ENCODE results near the gene HADH.

HADH gene

GRCh38 chr4:108029016-108029720 lies 39.5 kb downstream of the HADH start:
- Mint-ChIP-seq H3K9me3 (no peaks in the 10 kb centered on the region), H3K4me1 (ENCODE audit: low read depth in 2 of 2) (peaks cover 8 to 12% of the 10 kb centered on the region in 2 donors), H3K36me3 (ENCODE audit: insufficient read depth) (peaks cover 6% of the 10 kb centered on the region), H3K27me3 (no peaks in the 10 kb centered on the region), H3K4me3 (no peak overlapping the region), H3K27ac (peak overlapping the region; percentile 38 to 45)
- ATAC-seq (replicated peaks) (no peak), DNase-seq (no peak)

GRCh38 chr4:108029731-108030130 lies 40.0 kb downstream of the HADH start:
- Mint-ChIP-seq H3K27ac (peak overlapping the region; percentile 38 to 90), H3K36me3 (ENCODE audit: insufficient read depth) (peaks cover 6% of the 10 kb centered on the region), H3K4me1 (ENCODE audit: low read depth in 2 of 2) (peaks cover 8 to 12% of the 10 kb centered on the region in 2 donors), H3K27me3 (no peaks in the 10 kb centered on the region), H3K4me3 (no peak overlapping the region), H3K9me3 (no peaks in the 10 kb centered on the region)
- DNase-seq (no peak), ATAC-seq (replicated peaks) (no peak)

DNA sequence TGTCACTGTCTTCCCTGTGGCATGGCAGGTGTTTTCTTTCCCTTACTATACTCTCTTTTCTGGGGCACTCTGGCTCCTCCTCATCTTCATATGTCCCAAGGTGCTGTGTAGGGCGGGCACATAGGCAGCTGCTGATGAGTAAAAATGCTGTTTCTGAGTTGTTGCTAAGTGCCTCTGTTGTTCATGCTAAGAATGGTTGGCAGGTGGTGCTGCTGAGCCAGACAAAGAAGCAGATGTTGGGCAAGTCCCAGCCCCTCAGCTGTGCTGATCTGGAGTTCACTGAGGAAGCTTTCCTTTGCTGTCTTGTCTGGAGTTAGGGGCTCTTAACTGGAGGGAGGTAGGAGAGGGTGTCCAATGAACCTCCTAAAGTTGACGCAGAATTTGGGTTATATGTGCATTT lies 40.6 kb downstream of the HADH start:
- Mint-ChIP-seq H3K36me3 (ENCODE audit: insufficient read depth) (peaks cover 6% of the 10 kb centered on the region), H3K4me1 (ENCODE audit: low read depth in 2 of 2) (peaks cover 8 to 12% of the 10 kb centered on the region in 2 donors), H3K9me3 (no peaks in the 10 kb centered on the region), H3K4me3 (no peak overlapping the region), H3K27me3 (no peaks in the 10 kb centered on the region), H3K27ac (peak overlapping the region; percentile 36 to 90)
- ATAC-seq (replicated peaks) (peak; percentile 73), DNase-seq (peak; percentile 12 to 26 (median 12))

- no peak for DNase-seq
- Mint-ChIP-seq H3K27ac (no peak overlapping the region), H3K4me1 (ENCODE audit: low read depth in 2 of 2) (peaks cover 8 to 12% of the 10 kb centered on the region in 2 donors), H3K4me3 (no peak overlapping the region), H3K9me3 (no peaks in the 10 kb centered on the region), H3K36me3 (ENCODE audit: insufficient read depth) (peaks cover 15% of the 10 kb centered on the region), H3K27me3 (no peaks in the 10 kb centered on the region)
- no peak for ATAC-seq (replicated peaks)
These were observed 41.9 kb downstream of the HADH start for GRCh38 chr4:108031427-108032083.

GRCh38 chr4:108033348-108033747 lies 43.7 kb downstream of the HADH start:
- DNase-seq = no peak
- no peak overlapping the region for H3K4me3 Mint-ChIP-seq
- no peaks in the 10 kb centered on the region for H3K27me3 Mint-ChIP-seq
- no peaks in the 10 kb centered on the region for H3K9me3 Mint-ChIP-seq
- peaks cover 8 to 12% of the 10 kb centered on the region in 2 donors for H3K4me1 Mint-ChIP-seq (ENCODE audit: low read depth in 2 of 2)
- no peak overlapping the region for H3K27ac Mint-ChIP-seq
- peaks cover 19% of the 10 kb centered on the region for H3K36me3 Mint-ChIP-seq (ENCODE audit: insufficient read depth)
- ATAC-seq (replicated peaks) = no peak

GRCh38 chr4:108034565-108034964 lies 44.9 kb downstream of the HADH start:
- no peak for DNase-seq
- no peak for ATAC-seq (replicated peaks)
- Mint-ChIP-seq H3K4me1 (ENCODE audit: low read depth in 2 of 2) (peaks cover 8% of the 10 kb centered on the region in 2 donors), H3K4me3 (no peak overlapping the region), H3K27me3 (no peaks in the 10 kb centered on the region), H3K27ac (no peak overlapping the region), H3K9me3 (no peaks in the 10 kb centered on the region), H3K36me3 (ENCODE audit: insufficient read depth) (peaks cover 16% of the 10 kb centered on the region)

DNA sequence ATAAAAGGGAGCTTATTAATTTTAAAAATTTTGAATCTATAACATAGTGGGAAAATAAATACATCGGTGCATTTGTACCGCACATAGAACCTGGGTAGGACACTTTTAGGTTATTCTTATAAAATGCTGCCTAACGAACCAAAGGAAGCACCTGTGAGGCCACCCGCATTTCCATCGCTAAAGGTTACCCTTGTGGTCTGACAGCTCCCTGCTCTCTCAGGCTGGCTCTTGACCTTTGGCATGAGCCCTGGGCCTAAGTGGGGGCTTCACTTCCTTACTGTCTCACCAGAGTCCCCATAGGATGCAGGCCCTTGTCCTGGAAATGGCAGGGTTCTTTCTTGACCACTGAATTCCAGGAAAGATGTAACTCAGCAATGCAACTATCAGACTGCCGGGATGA lies 46.0 kb downstream of the HADH start:
- no peak overlapping the region for H3K27ac Mint-ChIP-seq
- peaks cover 13% of the 10 kb centered on the region for H3K36me3 Mint-ChIP-seq (ENCODE audit: insufficient read depth)
- DNase-seq (no peak), ATAC-seq (replicated peaks) (no peak)
- H3K9me3 Mint-ChIP-seq = no peaks in the 10 kb centered on the region
- H3K27me3 Mint-ChIP-seq = no peaks in the 10 kb centered on the region
- no peaks in the 10 kb centered on the region for H3K4me1 Mint-ChIP-seq (ENCODE audit: low read depth in 2 of 2)
- no peak overlapping the region for H3K4me3 Mint-ChIP-seq

DNA sequence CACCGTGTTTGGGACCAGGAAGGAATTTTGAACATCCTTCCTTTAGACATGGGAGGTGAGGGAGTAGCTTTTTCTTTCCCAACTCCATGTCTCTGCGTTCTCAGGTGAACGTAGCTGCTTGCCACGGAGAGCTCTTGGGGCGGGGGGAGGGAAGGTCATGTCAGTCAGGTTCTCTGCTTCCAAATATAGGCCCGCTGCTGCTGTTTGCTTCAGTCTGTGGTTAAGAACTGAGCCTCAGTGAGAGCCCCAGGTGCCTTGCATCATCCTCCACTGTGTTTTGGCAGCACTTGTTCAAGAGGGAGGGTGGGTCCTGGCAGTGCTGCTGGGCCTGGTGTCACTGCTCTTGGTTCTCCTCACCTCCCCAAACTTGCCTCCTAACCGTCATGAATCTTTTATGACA lies 46.5 kb downstream of the HADH start:
- H3K9me3 Mint-ChIP-seq = no peaks in the 10 kb centered on the region
- H3K4me3 Mint-ChIP-seq = no peak overlapping the region
- H3K27me3 Mint-ChIP-seq = no peaks in the 10 kb centered on the region
- ATAC-seq (replicated peaks) (no peak), DNase-seq (no peak)
- H3K27ac Mint-ChIP-seq = no peak overlapping the region
- no peaks in the 10 kb centered on the region for H3K4me1 Mint-ChIP-seq (ENCODE audit: low read depth in 2 of 2)
- H3K36me3 Mint-ChIP-seq (ENCODE audit: insufficient read depth) = peaks cover 13% of the 10 kb centered on the region

DNA sequence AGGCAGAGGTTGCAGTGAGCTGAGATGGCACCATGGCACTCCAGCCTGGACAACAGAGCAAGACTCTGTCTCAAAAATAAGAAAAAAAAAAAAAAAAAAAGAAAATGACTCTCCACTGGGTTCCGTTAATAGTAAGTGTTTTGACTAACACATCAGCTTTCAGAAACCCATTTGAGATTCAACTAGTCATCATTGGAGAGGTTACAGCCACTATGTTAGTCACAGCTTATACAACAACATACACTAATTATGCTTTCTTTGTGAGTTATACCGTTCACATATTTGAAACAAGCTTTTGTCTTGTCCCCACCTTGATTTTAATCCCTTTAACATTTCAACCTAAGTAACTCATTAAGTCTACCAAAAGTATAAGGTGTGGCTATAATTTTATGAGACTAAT lies 48.2 kb downstream of the HADH start:
- H3K36me3 Mint-ChIP-seq (ENCODE audit: insufficient read depth) = peaks cover 13% of the 10 kb centered on the region
- DNase-seq (no peak), ATAC-seq (replicated peaks) (no peak)
- H3K4me3 Mint-ChIP-seq = no peak overlapping the region
- H3K9me3 Mint-ChIP-seq = no peaks in the 10 kb centered on the region
- H3K4me1 Mint-ChIP-seq (ENCODE audit: low read depth in 2 of 2) = no peaks in the 10 kb centered on the region
- no peak overlapping the region for H3K27ac Mint-ChIP-seq
- H3K27me3 Mint-ChIP-seq = no peaks in the 10 kb centered on the region

- no peak overlapping the region for H3K4me3 Mint-ChIP-seq
- no peaks in the 10 kb centered on the region for H3K27me3 Mint-ChIP-seq
- peaks cover 0 to 3% of the 10 kb centered on the region in 2 donors for H3K4me1 Mint-ChIP-seq (ENCODE audit: low read depth in 2 of 2)
- DNase-seq (no peak), ATAC-seq (replicated peaks) (no peak)
- H3K27ac Mint-ChIP-seq = no peak overlapping the region
- no peaks in the 10 kb centered on the region for H3K9me3 Mint-ChIP-seq
- peaks cover 7% of the 10 kb centered on the region for H3K36me3 Mint-ChIP-seq (ENCODE audit: insufficient read depth)
These were observed 53.2 kb downstream of the HADH start for GRCh38 chr4:108042927-108043326.

GRCh38 chr4:108043526-108043925 lies 53.8 kb downstream of the HADH start:
- ATAC-seq (replicated peaks) = no peak
- Mint-ChIP-seq H3K4me1 (ENCODE audit: low read depth in 2 of 2) (peaks cover 0 to 3% of the 10 kb centered on the region in 2 donors), H3K27me3 (no peaks in the 10 kb centered on the region), H3K9me3 (no peaks in the 10 kb centered on the region), H3K4me3 (no peak overlapping the region), H3K27ac (no peak overlapping the region), H3K36me3 (ENCODE audit: insufficient read depth) (peaks cover 7% of the 10 kb centered on the region)
- DNase-seq = no peak

- H3K36me3 Mint-ChIP-seq (ENCODE audit: insufficient read depth) = peaks cover 17% of the 10 kb centered on the region
- no peak overlapping the region for H3K4me3 Mint-ChIP-seq
- H3K27me3 Mint-ChIP-seq = no peaks in the 10 kb centered on the region
- no peak overlapping the region for H3K27ac Mint-ChIP-seq
- H3K9me3 Mint-ChIP-seq = no peaks in the 10 kb centered on the region
- DNase-seq (no peak), ATAC-seq (replicated peaks) (no peak)
- H3K4me1 Mint-ChIP-seq (ENCODE audit: low read depth in 2 of 2) = peaks cover 9 to 12% of the 10 kb centered on the region in 2 donors
These were observed 55.4 kb downstream of the HADH start for GRCh38 chr4:108044951-108045686.

GRCh38 chr4:108045687-108046024 lies 56.0 kb downstream of the HADH start:
- no peak for DNase-seq
- no peak for ATAC-seq (replicated peaks)
- Mint-ChIP-seq H3K4me1 (ENCODE audit: low read depth in 2 of 2) (peaks cover 11 to 15% of the 10 kb centered on the region in 2 donors), H3K36me3 (ENCODE audit: insufficient read depth) (peaks cover 17% of the 10 kb centered on the region), H3K4me3 (no peak overlapping the region), H3K27me3 (no peaks in the 10 kb centered on the region), H3K9me3 (no peaks in the 10 kb centered on the region), H3K27ac (no peak overlapping the region)

GRCh38 chr4:108047199-108047598 lies 57.5 kb downstream of the HADH start:
- ATAC-seq (replicated peaks) = no peak
- Mint-ChIP-seq H3K36me3 (ENCODE audit: insufficient read depth) (peaks cover 17% of the 10 kb centered on the region), H3K4me1 (ENCODE audit: low read depth in 2 of 2) (peaks cover 11 to 16% of the 10 kb centered on the region in 2 donors), H3K9me3 (no peaks in the 10 kb centered on the region), H3K27ac (no peak overlapping the region), H3K27me3 (no peaks in the 10 kb centered on the region), H3K4me3 (no peak overlapping the region)
- no peak for DNase-seq
